SJSA1 (cell line): Measurements from ENCODE around the gene SUGP1. TPM values are rescaled to one million over a fixed set of nuclear protein-coding genes. Genes with fewer than 3 reads are reported as not detected.
"Not testable (repeated sequence)": the region's sequence is repeated elsewhere in the genome, so short reads cannot be mapped to it uniquely, and the experiment has no call there.

Source experiments
- DNase-seq, 2 experiments: peaks; one replicate each; pipeline ENCODE4 v3.0.0-alpha.2; 2015 to 2020; ENCODE audit warnings: low spot score in 2 of 2, low read depth in 1 of 2
- H3K27ac ChIP-seq: fragments of 250-450 bp; sonication (Bioruptor Pico); 2 replicates; pipeline ENCODE4 v1.5.1; 2020; ENCODE audit warnings: mild to moderate bottlenecking, moderate library complexity
- H3K27me3 ChIP-seq: fragments of 250-450 bp; sonication (Bioruptor Pico); replicated peaks from 2 replicates; pipeline ENCODE4 v1.5.1; 2020; ENCODE audit warnings: mild to moderate bottlenecking, moderate library complexity
- H3K36me3 ChIP-seq: fragments of 250-450 bp; sonication (Bioruptor Pico); 2 replicates; pipeline ENCODE4 v1.5.1; 2020; ENCODE audit warnings: mild to moderate bottlenecking
- H3K4me1 ChIP-seq: fragments of 250-450 bp; sonication (Bioruptor Pico); replicated peaks from 2 replicates; pipeline ENCODE4 v1.6.1; 2021; ENCODE audit warnings: mild to moderate bottlenecking
- H3K4me3 ChIP-seq: fragments of 250-450 bp; sonication (Bioruptor Pico); 2 replicates; pipeline ENCODE4 v1.5.1; 2020; ENCODE audit warnings: mild to moderate bottlenecking
- H3K9me3 ChIP-seq: fragments of 250-450 bp; sonication (Bioruptor Pico); replicated peaks from 2 replicates; pipeline ENCODE4 v1.5.1; 2020; ENCODE audit warnings: mild to moderate bottlenecking
- total RNA-seq: library from RNA; depleted of rRNA; stranded (reverse); fragments of >200 nt; shearing (Covaris generic); gene quantifications from 2 replicates; pipeline ENCODE4 v1.2.3, GENCODE V29; 2014; rRNA removed

The SUGP1 gene
- 22.2 and 27.1 TPM in 2 replicates for total RNA-seq

- H3K27ac ChIP-seq = peak within 1 kb of the TSS; percentile 84
- H3K9me3 ChIP-seq = no peaks in the 10 kb centered on the region
- peak within 1 kb of the TSS; percentile 96 for H3K4me3 ChIP-seq
- peaks cover 46% of the 10 kb centered on the region for H3K36me3 ChIP-seq
- H3K27me3 ChIP-seq = no peaks in the 10 kb centered on the region
- peak; percentile 88 to 95 for DNase-seq
- H3K4me1 ChIP-seq = peaks cover 17% of the 10 kb centered on the region
Observed at GRCh38 chr19:19320361-19321140, at the start of gene SUGP1, which contains the start of gene MAU2. Gene SUGP1 (minus strand): TSS chr19:19320509. CDS start chr19:19320496, 13 bp downstream. Gene MAU2 (plus strand): TSS chr19:19320829. CDS start chr19:19320860, 31 bp downstream.

GRCh38 chr19:19368087-19368486 lies 47.8 kb upstream of the SUGP1 start:
- H3K36me3 ChIP-seq = no peaks in the 10 kb centered on the region
- no peak overlapping the region for H3K27ac ChIP-seq
- peaks cover 21% of the 10 kb centered on the region for H3K4me1 ChIP-seq
- no peaks in the 10 kb centered on the region for H3K9me3 ChIP-seq
- no peak for DNase-seq
- no peak overlapping the region for H3K4me3 ChIP-seq
- H3K27me3 ChIP-seq = no peaks in the 10 kb centered on the region

- H3K9me3 ChIP-seq = no peaks in the 10 kb centered on the region
- H3K4me3 ChIP-seq = no peak overlapping the region
- H3K27ac ChIP-seq = no peak overlapping the region
- no peaks in the 10 kb centered on the region for H3K27me3 ChIP-seq
- peaks cover 14% of the 10 kb centered on the region for H3K4me1 ChIP-seq
- peak; percentile 52 to 64 for DNase-seq
- no peaks in the 10 kb centered on the region for H3K36me3 ChIP-seq
Observed at GRCh38 chr19:19366434-19367396, 46.4 kb upstream of the SUGP1 start.

- H3K4me1 ChIP-seq = peaks cover 4% of the 10 kb centered on the region
- DNase-seq = peak in 1 of 2 experiments; percentile 36
- no peak overlapping the region for H3K4me3 ChIP-seq
- H3K9me3 ChIP-seq = no peaks in the 10 kb centered on the region
- no peak overlapping the region for H3K27ac ChIP-seq
- H3K36me3 ChIP-seq = peaks cover 4% of the 10 kb centered on the region
- no peaks in the 10 kb centered on the region for H3K27me3 ChIP-seq
Observed at GRCh38 chr19:19362075-19362474, 41.8 kb upstream of the SUGP1 start.

GRCh38 chr19:19361075-19361594 lies 40.8 kb upstream of the SUGP1 start:
- H3K27ac ChIP-seq = no peak overlapping the region

GRCh38 chr19:19356901-19357566 lies 36.7 kb upstream of the SUGP1 start:
- no peaks in the 10 kb centered on the region for H3K27me3 ChIP-seq
- no peaks in the 10 kb centered on the region for H3K4me1 ChIP-seq
- no peaks in the 10 kb centered on the region for H3K9me3 ChIP-seq
- H3K36me3 ChIP-seq = peaks cover 53% of the 10 kb centered on the region
- H3K4me3 ChIP-seq = no peak overlapping the region
- DNase-seq = no peak
- no peak overlapping the region for H3K27ac ChIP-seq

More at GRCh38 chr19:19361075-19361594, 40.8 kb upstream of the SUGP1 start:
- Histone ChIP-seq H3K36me3 (peaks cover 14% of the 10 kb centered on the region), H3K9me3 (no peaks in the 10 kb centered on the region), H3K27me3 (no peaks in the 10 kb centered on the region), H3K4me3 (no peak overlapping the region), H3K4me1 (no peaks in the 10 kb centered on the region)
- DNase-seq = peak; percentile 64 to 81

GRCh38 chr19:19356500-19356899 lies 36.2 kb upstream of the SUGP1 start:
- DNase-seq = no peak
- no peaks in the 10 kb centered on the region for H3K4me1 ChIP-seq
- H3K9me3 ChIP-seq = no peaks in the 10 kb centered on the region

GRCh38 chr19:19355606-19356139 lies 35.4 kb upstream of the SUGP1 start:
- H3K9me3 ChIP-seq = no peaks in the 10 kb centered on the region
- DNase-seq = no peak
- no peaks in the 10 kb centered on the region for H3K27me3 ChIP-seq
- peaks cover 56% of the 10 kb centered on the region for H3K36me3 ChIP-seq
- no peaks in the 10 kb centered on the region for H3K4me1 ChIP-seq
- no peak overlapping the region for H3K27ac ChIP-seq
- H3K4me3 ChIP-seq = no peak overlapping the region

More at GRCh38 chr19:19356500-19356899, 36.2 kb upstream of the SUGP1 start:
- Histone ChIP-seq H3K4me3 (no peak overlapping the region), H3K27me3 (no peaks in the 10 kb centered on the region), H3K27ac (no peak overlapping the region), H3K36me3 (peaks cover 56% of the 10 kb centered on the region)

- DNase-seq = no peak
- H3K4me1 ChIP-seq = no peaks in the 10 kb centered on the region
- H3K4me3 ChIP-seq = no peak overlapping the region
- no peaks in the 10 kb centered on the region for H3K27me3 ChIP-seq
- H3K9me3 ChIP-seq = no peaks in the 10 kb centered on the region
- H3K27ac ChIP-seq = no peak overlapping the region
- H3K36me3 ChIP-seq = peaks cover 56% of the 10 kb centered on the region
Observed at GRCh38 chr19:19354932-19355331, 34.6 kb upstream of the SUGP1 start.

GRCh38 chr19:19354007-19354406 lies 33.7 kb upstream of the SUGP1 start:
- Histone ChIP-seq H3K36me3 (peaks cover 63% of the 10 kb centered on the region), H3K27me3 (no peaks in the 10 kb centered on the region), H3K4me3 (no peak overlapping the region), H3K4me1 (no peaks in the 10 kb centered on the region), H3K9me3 (no peaks in the 10 kb centered on the region), H3K27ac (no peak overlapping the region)
- no peak for DNase-seq

GRCh38 chr19:19352823-19353222 lies 32.5 kb upstream of the SUGP1 start:
- H3K4me3 ChIP-seq = no peak overlapping the region
- no peaks in the 10 kb centered on the region for H3K9me3 ChIP-seq
- no peaks in the 10 kb centered on the region for H3K4me1 ChIP-seq
- H3K36me3 ChIP-seq = peaks cover 73% of the 10 kb centered on the region
- no peak for DNase-seq
- H3K27me3 ChIP-seq = no peaks in the 10 kb centered on the region
- no peak overlapping the region for H3K27ac ChIP-seq

- peaks cover 76% of the 10 kb centered on the region for H3K36me3 ChIP-seq
- not testable (repeated sequence) for H3K4me3 ChIP-seq, H3K9me3 ChIP-seq
Observed at GRCh38 chr19:19350756-19351155, 30.4 kb upstream of the SUGP1 start.

GRCh38 chr19:19349365-19349764 lies 29.1 kb upstream of the SUGP1 start:
- Histone ChIP-seq H3K27me3 (no peaks in the 10 kb centered on the region), H3K27ac (no peak overlapping the region), H3K4me3 (no peak overlapping the region), H3K4me1 (no peaks in the 10 kb centered on the region), H3K36me3 (peaks cover 76% of the 10 kb centered on the region), H3K9me3 (no peaks in the 10 kb centered on the region)
- DNase-seq = no peak

More at GRCh38 chr19:19350756-19351155, 30.4 kb upstream of the SUGP1 start:
- DNase-seq, H3K27me3 ChIP-seq, H3K4me1 ChIP-seq, H3K27ac ChIP-seq: not testable (repeated sequence)
